NT2/D1 (cell line): ENCODE measurements around the gene KCNT1.

ENCODE experiments used
- DNase-seq: peaks from one replicate; pipeline ENCODE4 v3.0.0-alpha.2; 2011; ENCODE audit warnings: low read depth, low spot score
- H3K27me3 ChIP-seq: 2 replicates; pipeline ENCODE4 v1.6.0; 2011; ENCODE audit warnings: mild to moderate bottlenecking; ENCODE audit not compliant: insufficient read length, insufficient read depth
- H3K36me3 ChIP-seq: 2 replicates; pipeline ENCODE4 v1.6.1; 2011; ENCODE audit warnings: mild to moderate bottlenecking, low read length, mixed read lengths; ENCODE audit not compliant: insufficient read depth, insufficient read length
- H3K4me1 ChIP-seq: 2 replicates; pipeline ENCODE4 v1.5.1; 2011; ENCODE audit not compliant: insufficient read depth, insufficient read length
- H3K4me3 ChIP-seq: 2 replicates; pipeline ENCODE4 v1.5.1; 2011; ENCODE audit warnings: low read depth; ENCODE audit not compliant: insufficient read length
- H3K9ac ChIP-seq: 2 replicates; pipeline ENCODE4 v1.6.0; 2011; ENCODE audit warnings: low read depth; ENCODE audit not compliant: insufficient read length
- H3K9me3 ChIP-seq: 2 replicates; pipeline ENCODE4 v1.5.1; 2011; ENCODE audit warnings: mild to moderate bottlenecking, low read length; ENCODE audit not compliant: insufficient read depth
- SUZ12 ChIP-seq: IDR thresholded peaks from 2 replicates; pipeline ENCODE4 v1.6.1; 2011; ENCODE audit not compliant: insufficient read length, insufficient read depth; ENCODE audit errors: extremely low read depth
- YY1 ChIP-seq: IDR thresholded peaks from 2 replicates; pipeline ENCODE4 v1.6.1; 2011; ENCODE audit not compliant: insufficient read length, insufficient read depth
- ZNF274 ChIP-seq: IDR thresholded peaks from 2 replicates; pipeline ENCODE4 v1.6.1; 2011; ENCODE audit warnings: mild to moderate bottlenecking, low read depth, low read length

The KCNT1 gene

GRCh38 chr9:135750786-135751185 lies 48.8 kb downstream of the KCNT1 start:
- no peaks in the 10 kb centered on the region for H3K27me3 ChIP-seq

GRCh38 chr9:135751501-135751900 lies 49.5 kb downstream of the KCNT1 start:
- no peaks in the 10 kb centered on the region for H3K36me3 ChIP-seq
- H3K4me1 ChIP-seq: peaks cover 9% of the 10 kb centered on the region
- TF ChIP-seq SUZ12 (no peak), ZNF274 (no peak), YY1 (no peak)
- no peaks in the 10 kb centered on the region for H3K9me3 ChIP-seq
- no peaks in the 10 kb centered on the region for H3K27me3 ChIP-seq
- no peak overlapping the region for H3K4me3 ChIP-seq
- no peak overlapping the region for H3K9ac ChIP-seq
- no peak for DNase-seq

More at GRCh38 chr9:135750786-135751185, 48.8 kb downstream of the KCNT1 start:
- H3K4me3 ChIP-seq: no peak overlapping the region
- TF ChIP-seq ZNF274 (no peak), YY1 (no peak), SUZ12 (no peak)
- peaks cover 12% of the 10 kb centered on the region for H3K4me1 ChIP-seq
- H3K36me3 ChIP-seq: no peaks in the 10 kb centered on the region
- DNase-seq: no peak
- no peaks in the 10 kb centered on the region for H3K9me3 ChIP-seq
- H3K9ac ChIP-seq: no peak overlapping the region

GRCh38 chr9:135752281-135753204 lies 50.6 kb downstream of the KCNT1 start:
- no peak overlapping the region for H3K9ac ChIP-seq
- peaks cover 8% of the 10 kb centered on the region for H3K4me1 ChIP-seq
- H3K36me3 ChIP-seq: no peaks in the 10 kb centered on the region
- H3K9me3 ChIP-seq: no peaks in the 10 kb centered on the region
- TF ChIP-seq YY1 (no peak), SUZ12 (no peak), ZNF274 (no peak)
- no peak overlapping the region for H3K4me3 ChIP-seq
- DNase-seq: no peak
- H3K27me3 ChIP-seq: no peaks in the 10 kb centered on the region

- Histone ChIP-seq H3K9me3 (no peaks in the 10 kb centered on the region), H3K36me3 (no peaks in the 10 kb centered on the region), H3K4me3 (no peak overlapping the region), H3K9ac (no peak overlapping the region), H3K27me3 (no peaks in the 10 kb centered on the region), H3K4me1 (peaks cover 5% of the 10 kb centered on the region)
- TF ChIP-seq ZNF274 (no peak), YY1 (no peak), SUZ12 (no peak)
- DNase-seq: no peak
Measured at GRCh38 chr9:135753391-135754105, 51.6 kb downstream of the KCNT1 start.

- Histone ChIP-seq H3K36me3 (no peaks in the 10 kb centered on the region), H3K4me3 (no peak overlapping the region), H3K27me3 (no peaks in the 10 kb centered on the region), H3K4me1 (no peaks in the 10 kb centered on the region), H3K9me3 (no peaks in the 10 kb centered on the region), H3K9ac (no peak overlapping the region)
- no peak for DNase-seq
- TF ChIP-seq SUZ12 (no peak), ZNF274 (no peak)
Measured at GRCh38 chr9:135756576-135756975, 54.6 kb downstream of the KCNT1 start.

- no peaks in the 10 kb centered on the region for H3K36me3 ChIP-seq
- no peaks in the 10 kb centered on the region for H3K4me1 ChIP-seq
- no peaks in the 10 kb centered on the region for H3K27me3 ChIP-seq
- TF ChIP-seq YY1: no peak
- TF ChIP-seq SUZ12: no peak
- no peak for TF ChIP-seq ZNF274
- no peak for DNase-seq
- H3K9ac ChIP-seq: no peak overlapping the region
- no peak overlapping the region for H3K4me3 ChIP-seq
- H3K9me3 ChIP-seq: no peaks in the 10 kb centered on the region
Measured at GRCh38 chr9:135757356-135757755, 55.4 kb downstream of the KCNT1 start.

- Histone ChIP-seq H3K4me3 (no peak overlapping the region), H3K36me3 (no peaks in the 10 kb centered on the region), H3K27me3 (no peaks in the 10 kb centered on the region), H3K9me3 (no peaks in the 10 kb centered on the region), H3K4me1 (no peaks in the 10 kb centered on the region), H3K9ac (no peak overlapping the region)
- no peak for DNase-seq
- TF ChIP-seq YY1 (no peak), ZNF274 (no peak), SUZ12 (no peak)
Measured at GRCh38 chr9:135758056-135758455, 56.1 kb downstream of the KCNT1 start.
